T-helper 1 cell treated with Interleukin-12 subunit alpha and Interleukin-12 subunit beta and Interleukin-4 antibody, amounts not matched to agents 30 μg/mL and 1 μg/mL, for 36 hours (primary cell): ENCODE data around the gene CCDC192.

ENCODE experiments used
- H3K27ac Mint-ChIP-seq: one replicate; pipeline ENCODE4 v1.8.0; 2021; ENCODE audit warnings: mild to moderate bottlenecking, mixed read lengths
- H3K27me3 Mint-ChIP-seq: one replicate; pipeline ENCODE4 v1.8.0; 2021; ENCODE audit warnings: low read depth, mixed read lengths
- H3K36me3 Mint-ChIP-seq: one replicate; pipeline ENCODE4 v1.8.0; 2021; ENCODE audit warnings: low read depth, mixed read lengths
- H3K4me1 Mint-ChIP-seq: one replicate; pipeline ENCODE4 v1.8.0; 2021; ENCODE audit warnings: low read depth, mixed read lengths
- H3K4me3 Mint-ChIP-seq: one replicate; pipeline ENCODE4 v1.8.0; 2021; ENCODE audit warnings: mild to moderate bottlenecking, moderate library complexity, mixed read lengths
- H3K9me3 Mint-ChIP-seq: one replicate; pipeline ENCODE4 v1.8.0; 2021; ENCODE audit warnings: mixed read lengths

CCDC192 gene

GRCh38 chr5:127981498-127981897 lies 278.3 kb downstream of the CCDC192 start:
- H3K36me3 Mint-ChIP-seq, result no peaks in the 10 kb centered on the region
- H3K9me3 Mint-ChIP-seq, result no peaks in the 10 kb centered on the region
- H3K4me3 Mint-ChIP-seq, result no peak overlapping the region
- H3K4me1 Mint-ChIP-seq, result no peaks in the 10 kb centered on the region
- H3K27ac Mint-ChIP-seq, result no peak overlapping the region
- no peaks in the 10 kb centered on the region for H3K27me3 Mint-ChIP-seq

DNA sequence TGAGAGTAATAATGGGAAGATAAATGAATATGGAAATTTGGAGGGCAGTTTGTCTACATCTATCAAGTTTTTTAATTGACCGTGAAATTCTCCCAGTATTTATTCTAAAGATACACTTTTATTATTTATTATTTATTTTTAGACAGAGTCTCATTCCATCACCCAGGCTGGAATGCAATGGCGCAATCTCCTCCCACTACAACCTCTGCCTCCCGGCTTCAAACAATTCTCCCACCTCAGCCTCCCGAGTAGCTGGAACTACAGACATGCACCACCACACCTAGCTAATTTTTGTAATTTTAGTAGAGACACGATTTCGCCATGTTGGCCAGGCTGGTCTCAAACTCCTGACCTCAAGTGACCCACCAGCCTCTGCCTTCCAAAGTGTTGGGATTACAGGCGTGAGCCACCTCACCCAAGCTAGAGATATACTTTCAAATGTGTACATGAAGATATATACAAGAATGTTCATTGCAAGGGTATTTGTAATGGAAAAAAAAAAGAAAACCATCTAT lies 282.7 kb downstream of the CCDC192 start:
- Mint-ChIP-seq H3K4me1 (no peaks in the 10 kb centered on the region), H3K9me3 (no peaks in the 10 kb centered on the region), H3K4me3 (no peak overlapping the region), H3K27me3 (no peaks in the 10 kb centered on the region), H3K27ac (no peak overlapping the region), H3K36me3 (no peaks in the 10 kb centered on the region)

DNA sequence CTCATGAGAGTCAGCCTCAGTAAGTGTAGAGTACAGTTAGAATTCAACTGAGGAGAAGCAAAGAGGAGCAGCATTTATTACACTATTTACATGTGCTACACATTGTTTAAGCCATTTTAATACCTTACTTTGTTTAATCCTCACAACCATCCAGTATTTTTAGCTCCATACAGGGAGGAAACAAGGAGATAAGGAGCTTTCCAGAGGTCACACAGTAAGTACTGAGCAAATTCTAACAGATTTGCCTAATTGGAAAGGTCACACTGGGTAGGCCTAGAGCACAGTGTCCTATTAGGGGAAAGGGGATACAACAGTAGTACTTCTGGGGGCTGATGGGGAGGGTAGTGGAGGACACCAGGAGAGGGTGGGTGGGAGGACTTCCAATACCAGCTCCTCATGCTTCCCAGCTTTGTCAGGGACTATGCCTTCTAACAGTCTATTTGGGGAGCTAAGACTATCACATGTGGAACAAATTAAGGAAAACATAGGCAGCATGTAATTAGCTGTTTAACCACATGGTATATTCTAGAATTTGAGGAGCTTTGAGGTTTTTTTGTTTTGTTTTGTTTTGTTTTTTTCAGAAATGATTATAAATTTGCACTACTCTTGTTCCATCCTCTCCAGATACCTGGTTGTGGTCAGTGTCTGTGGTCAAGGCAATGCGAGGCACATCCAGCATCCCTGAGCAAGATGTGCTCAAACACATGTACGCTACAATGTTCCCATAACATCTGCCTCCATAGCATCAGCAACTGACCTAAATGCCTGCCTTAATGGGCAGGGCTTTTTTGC lies 284.4 kb downstream of the CCDC192 start:
- Mint-ChIP-seq H3K4me1 (no peaks in the 10 kb centered on the region), H3K4me3 (no peak overlapping the region), H3K27ac (no peak overlapping the region), H3K9me3 (no peaks in the 10 kb centered on the region), H3K36me3 (no peaks in the 10 kb centered on the region), H3K27me3 (no peaks in the 10 kb centered on the region)

DNA sequence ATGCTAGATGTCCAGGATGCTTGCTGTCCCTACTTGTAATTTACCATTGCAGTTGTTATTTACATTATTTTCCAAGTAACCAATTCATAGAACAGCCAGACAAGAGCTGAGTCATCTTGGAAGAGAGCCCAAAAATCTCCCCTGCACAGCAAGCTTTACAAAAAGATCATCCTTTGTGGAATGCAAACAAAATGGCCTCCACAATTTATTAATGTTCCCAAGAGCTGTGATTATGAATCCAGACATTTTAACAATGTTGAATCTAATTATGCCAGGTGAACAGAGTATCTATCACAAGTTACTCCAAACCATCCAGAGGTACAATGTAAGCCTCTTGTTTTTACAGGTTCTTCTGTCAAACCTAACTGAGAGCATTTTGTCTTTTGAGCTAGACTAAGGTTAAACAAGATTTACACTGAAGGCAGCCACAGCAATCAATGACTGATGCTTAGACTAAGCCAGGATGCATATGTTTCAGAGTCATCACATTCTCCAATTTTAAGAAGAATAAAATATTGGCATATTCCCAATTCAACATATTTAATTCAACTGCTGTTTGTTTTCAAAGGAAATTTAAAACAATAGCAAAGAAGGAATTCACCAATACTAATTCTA lies 285.1 kb downstream of the CCDC192 start:
- no peaks in the 10 kb centered on the region for H3K4me1 Mint-ChIP-seq
- no peaks in the 10 kb centered on the region for H3K27me3 Mint-ChIP-seq
- no peak overlapping the region for H3K27ac Mint-ChIP-seq
- no peak overlapping the region for H3K4me3 Mint-ChIP-seq
- H3K9me3 Mint-ChIP-seq, result no peaks in the 10 kb centered on the region
- H3K36me3 Mint-ChIP-seq, result no peaks in the 10 kb centered on the region
